Transverse colon (tissue), 4 donors: ENCODE measurements around the gene CFAP92. TPM values are rescaled to one million over a fixed set of nuclear protein-coding genes. Genes with fewer than 3 reads are reported as not detected.
"Not testable (repeated sequence)": the region's sequence is repeated elsewhere in the genome, so short reads cannot be mapped to it uniquely, and the experiment has no call there.

Experiments used
- DNase-seq: peaks from one replicate; pipeline ENCODE4 v3.0.0-alpha.2; 2019
- H3K27ac ChIP-seq, 4 donors: fragments of 200-600 bp; sonication (generic); 2 replicates each; pipeline ENCODE4 v1.5.1; 2016 to 2018; ENCODE audit warnings: inconsistent platforms in 4 of 4
- H3K27me3 ChIP-seq: fragments of 200-600 bp; sonication (generic); 2 replicates; pipeline ENCODE4 v1.5.1; 2017; ENCODE audit warnings: inconsistent platforms
- H3K36me3 ChIP-seq, 4 donors: fragments of 200-600 bp; sonication (generic); 2 replicates each; pipeline ENCODE4 v1.5.1; 2017 to 2019; ENCODE audit warnings: inconsistent platforms in 4 of 4
- H3K4me1 ChIP-seq, 4 donors: fragments of 200-600 bp; sonication (generic); 2 replicates each; pipeline ENCODE4 v1.5.1; 2017 to 2020; ENCODE audit warnings: inconsistent platforms in 4 of 4
- H3K4me3 ChIP-seq, 4 donors: fragments of 200-600 bp; sonication (generic); 1 replicate in 1 of 4; 2 replicates in 3 of 4; pipeline versions ENCODE4 v1.5.1 to v1.6.1; 2017 to 2019; ENCODE audit warnings: inconsistent platforms in 4 of 4
- H3K9me3 ChIP-seq, 2 donors: fragments of 200-600 bp; sonication (generic); 2 replicates each; pipeline ENCODE4 v1.5.1; 2017 to 2019; ENCODE audit warnings: inconsistent platforms in 2 of 2
- CTCF ChIP-seq, 5 experiments: fragments of 200-600 bp in 3 of 5; fragments of 450-650 bp in 2 of 5; sonication (generic) in 3 of 5; IDR thresholded peaks; 1 replicate in 2 of 5; 2 replicates in 3 of 5; pipeline ENCODE4 v1.5.1; 2016 to 2017; ENCODE audit warnings: antibody characterized with exemption in 5 of 5, inconsistent platforms in 3 of 5, mild to moderate bottlenecking in 2 of 5, moderate library complexity in 1 of 5
- EP300 ChIP-seq: sonication (generic); formaldehyde crosslinking; IDR thresholded peaks from one replicate; pipeline ENCODE4 v1.6.1; 2017; ENCODE audit warnings: antibody characterized with exemption, low read depth
- POLR2A ChIP-seq: fragments of 450-650 bp; IDR thresholded peaks from one replicate; pipeline ENCODE4 v1.6.1; 2016; ENCODE audit warnings: antibody characterized with exemption, mild to moderate bottlenecking, moderate library complexity
- POLR2AphosphoS5 ChIP-seq, 3 donors: sonication (generic); formaldehyde crosslinking; IDR thresholded peaks; one replicate each; pipeline ENCODE4 v1.6.1; 2016; ENCODE audit warnings: antibody characterized with exemption in 3 of 3
- WGBS, 2 donors: methylation state at CpG; one replicate each; pipeline ENCODE4 v1.1.5; 2018; ENCODE audit warnings: low coverage in 1 of 2; 5-methylcytosine and 5-hydroxymethylcytosine counted together
- in situ Hi-C, 4 donors: fragments of 200-750 bp; cut with MboI; loops; one replicate each; pipeline versions ENCODE4 v1.15.0 to v1.15.1; 2017; ENCODE audit warnings: low sequenced_read_pairs in 3 of 4, low pct_ligation_motif_present in 1 of 4, low pct_unique_long_range_greater_than_20kb in 1 of 4
- intact Hi-C: fragments of 100-400 bp; cut with DNase I; formaldehyde crosslinking; loops from one replicate; pipeline ENCODE4 v1.15.1; 2023; ENCODE audit warnings: low total_unique reads
- total RNA-seq, 4 donors: library from RNA; depleted of rRNA; stranded (reverse); fragments of >200 nt; gene quantifications; one replicate each; pipeline ENCODE4 v1.1.0, GENCODE V29; 2016

The CFAP92 gene
- total RNA-seq, 4 donors from 2014 or later = 0.95 to 1.2 TPM; not detected in 2

- intact Hi-C loops = no loop called here
- Histone ChIP-seq H3K36me3 (peaks cover 0 to 11% (median 0%) of the 10 kb centered on the region in 4 donors), H3K4me1 (peaks cover 14 to 39% (median 27%) of the 10 kb centered on the region in 4 donors), H3K4me3 (no peak overlapping the region), H3K27me3 (no peaks in the 10 kb centered on the region), H3K9me3 (no peaks in the 10 kb centered on the region), H3K27ac (no peak overlapping the region)
- DNase-seq = no peak
- in situ Hi-C loops = no loop called here
- TF ChIP-seq POLR2AphosphoS5 (IDR thresholded peaks at IDR 0.05) (no peak), EP300 (no peak)
- 90 to 91% methylated on average over 6 of the region's 6 CpGs for WGBS, 2 donors
Measured at GRCh38 chr3:128881576-128881975, 112.3 kb downstream of the CFAP92 start.

- Histone ChIP-seq H3K4me3 (peak overlapping the region in 2 of 4 donors; percentile 70 to 71), H3K4me1 (peaks cover 14 to 39% (median 27%) of the 10 kb centered on the region in 4 donors), H3K27ac (peak overlapping the region; percentile 92 to 99 (median 93))
- WGBS, 2 donors = 81% methylated on average over 12 of the region's 12 CpGs; no CpG with 5 or more reads in 1 of the 2 donors
- H3K36me3 ChIP-seq, intact Hi-C loops, H3K27me3 ChIP-seq, H3K9me3 ChIP-seq, in situ Hi-C loops, DNase-seq: not testable (repeated sequence)
Measured at GRCh38 chr3:128880455-128880854, 113.4 kb downstream of the CFAP92 start.

- 0 to 4% methylated on average over 2 to 6 of the region's 6 CpGs for WGBS, 2 donors
- peaks cover 0 to 3% (median 0%) of the 10 kb centered on the region in 4 donors for H3K36me3 ChIP-seq
- intact Hi-C loops (no loop called here), in situ Hi-C loops (no loop called here)
- peak overlapping the region; percentile 92 to 99 (median 93) for H3K27ac ChIP-seq
- H3K27me3 ChIP-seq = no peaks in the 10 kb centered on the region
- H3K4me3 ChIP-seq = peak overlapping the region; percentile 53 to 88 (median 70)
- no peak for DNase-seq
- TF ChIP-seq CTCF (IDR thresholded peaks at IDR 0.05) (no peak), POLR2AphosphoS5 (IDR thresholded peaks at IDR 0.05) (no peak), POLR2A (no peak), EP300 (no peak)
- no peaks in the 10 kb centered on the region for H3K9me3 ChIP-seq
- peaks cover 14 to 39% (median 27%) of the 10 kb centered on the region in 4 donors for H3K4me1 ChIP-seq
Measured at GRCh38 chr3:128879991-128880390, 113.9 kb downstream of the CFAP92 start.

GRCh38 chr3:128879125-128879969, 114.5 kb downstream of the CFAP92 start, which contains the start of gene ACAD9:
Gene ACAD9, plus strand, starts transcription at chr3:128879620. Its CDS starts 72 bp downstream, at chr3:128879692.
- Histone ChIP-seq H3K9me3 (no peaks in the 10 kb centered on the region), H3K4me1 (peaks cover 14 to 39% (median 27%) of the 10 kb centered on the region in 4 donors), H3K36me3 (no peaks in the 10 kb centered on the region), H3K4me3 (peak within 1 kb of the TSS; percentile 53 to 88 (median 70)), H3K27ac (peak within 1 kb of the TSS; percentile 92 to 99 (median 93)), H3K27me3 (no peaks in the 10 kb centered on the region)
- peak; percentile 28 for TF ChIP-seq EP300
- peak; percentile 93 to 97 (median 97) for TF ChIP-seq POLR2AphosphoS5 (IDR thresholded peaks at IDR 0.05)
- peak in 1 of 5 experiments; percentile 43 for TF ChIP-seq CTCF (IDR thresholded peaks at IDR 0.05)
- TF ChIP-seq POLR2A = peak; percentile 94
- peak; percentile 98 for DNase-seq
- intact Hi-C loops = no loop called here
- WGBS, 2 donors = 0 to 10% methylated on average over 2 to 47 of the region's 65 CpGs
- in situ Hi-C loops = no loop called here

- WGBS, 2 donors = 1% methylated on average over 14 of the region's 14 CpGs
- TF ChIP-seq CTCF (IDR thresholded peaks at IDR 0.05) = no peak
- no peak for TF ChIP-seq POLR2AphosphoS5 (IDR thresholded peaks at IDR 0.05)
- TF ChIP-seq POLR2A = no peak
- no peak for TF ChIP-seq EP300
- H3K27ac ChIP-seq = peak overlapping the region; percentile 92 to 99 (median 93)
- H3K9me3 ChIP-seq = no peaks in the 10 kb centered on the region
- no peaks in the 10 kb centered on the region for H3K36me3 ChIP-seq
- H3K27me3 ChIP-seq = no peaks in the 10 kb centered on the region
- in situ Hi-C loops = no loop called here
- DNase-seq = peak; percentile 33
- peaks cover 14 to 39% (median 27%) of the 10 kb centered on the region in 4 donors for H3K4me1 ChIP-seq
- intact Hi-C loops = no loop called here
- H3K4me3 ChIP-seq = peak overlapping the region; percentile 35 to 71 (median 62)
Measured at GRCh38 chr3:128878556-128879124, 115.2 kb downstream of the CFAP92 start.
